Left ventricle myocardium inferior (tissue), 1 donor: ENCODE data around the gene OR4C12. TPM values are rescaled to one million over a fixed set of nuclear protein-coding genes. Genes with fewer than 3 reads are reported as not detected.
"Not testable (repeated sequence)": the region's sequence is repeated elsewhere in the genome, so short reads cannot be mapped to it uniquely, and the experiment has no call there.

ENCODE experiments used
- DNase-seq: peaks from one replicate; pipeline ENCODE4 v3.0.0-alpha.2; 2020
- H3K27ac ChIP-seq: fragments of 200-600 bp; replicated peaks from 2 replicates; pipeline ENCODE4 v1.8.0; 2021
- H3K27me3 ChIP-seq: fragments of 200-600 bp; 2 replicates; pipeline ENCODE4 v1.8.0; 2021; ENCODE audit warnings: low read depth
- H3K36me3 ChIP-seq: fragments of 200-600 bp; 2 replicates; pipeline ENCODE4 v1.8.0; 2021
- H3K4me1 ChIP-seq: fragments of 200-600 bp; 2 replicates; pipeline ENCODE4 v1.8.0; 2021
- H3K4me3 ChIP-seq: fragments of 200-600 bp; 2 replicates; pipeline ENCODE4 v1.8.0; 2021; ENCODE audit warnings: mild to moderate bottlenecking, moderate library complexity
- H3K9me3 ChIP-seq: fragments of 200-600 bp; replicated peaks from 2 replicates; pipeline ENCODE4 v1.8.0; 2021
- intact Hi-C: fragments of 100-400 bp; cut with micrococcal nuclease; formaldehyde crosslinking; loops from one replicate; pipeline ENCODE4 v1.11.0; 2022
- long read RNA-seq: library from polyadenylated mRNA; unstranded; transcript quantifications from one replicate; pipeline ENCODE4 v2.0.0, GENCODE V29; 2021
- total RNA-seq: library from RNA; stranded (reverse); fragmentation: NEBNext Ultra II Directional; extraction: Animal tissue kit (Norgen Biotek cat#: 25700); gene quantifications from one replicate; pipeline ENCODE4 v1.2.1, GENCODE V29; 2021
- TF ChIP-seq, protein P1 (sequence below): fragments of 200-600 bp; IDR thresholded peaks from 2 replicates; pipeline ENCODE4 v1.8.0; 2021; ENCODE audit warnings: antibody characterized with exemption, mild to moderate bottlenecking, borderline replicate concordance
- donor health status: DM: no; HTN: yes; CAD: no; lungs with severe emphysema.

OR4C12 gene
- not detected for total RNA-seq
- long read RNA-seq, result 0 reads

DNA sequence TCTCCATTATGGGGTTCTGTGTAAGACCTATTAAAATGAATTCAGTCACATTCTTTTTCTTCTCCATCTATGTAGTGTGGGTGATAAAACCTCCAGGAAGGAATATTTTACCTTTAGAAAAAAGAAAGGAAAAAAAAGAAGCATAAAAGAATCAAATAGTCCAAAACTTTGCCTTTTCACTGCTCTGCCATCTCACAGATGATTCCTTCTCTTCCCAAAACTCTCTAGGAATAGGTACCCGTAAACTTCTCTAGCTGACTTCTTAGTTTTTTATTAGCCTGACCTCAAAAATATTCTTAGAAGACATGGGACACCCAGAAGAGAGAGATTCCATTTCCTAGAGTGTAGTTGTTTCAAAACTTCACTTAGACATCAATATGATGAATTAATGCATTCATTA lies at the start of gene OR4C12:
Gene OR4C12, minus strand, starts transcription at position 101 of the 400 bp plus-strand sequence. Its CDS starts 34 bp downstream, at position 67.
- H3K4me1 ChIP-seq, H3K9me3 ChIP-seq, H3K27ac ChIP-seq, DNase-seq, H3K4me3 ChIP-seq, H3K36me3 ChIP-seq, intact Hi-C loops, H3K27me3 ChIP-seq: not testable (repeated sequence)

DNA sequence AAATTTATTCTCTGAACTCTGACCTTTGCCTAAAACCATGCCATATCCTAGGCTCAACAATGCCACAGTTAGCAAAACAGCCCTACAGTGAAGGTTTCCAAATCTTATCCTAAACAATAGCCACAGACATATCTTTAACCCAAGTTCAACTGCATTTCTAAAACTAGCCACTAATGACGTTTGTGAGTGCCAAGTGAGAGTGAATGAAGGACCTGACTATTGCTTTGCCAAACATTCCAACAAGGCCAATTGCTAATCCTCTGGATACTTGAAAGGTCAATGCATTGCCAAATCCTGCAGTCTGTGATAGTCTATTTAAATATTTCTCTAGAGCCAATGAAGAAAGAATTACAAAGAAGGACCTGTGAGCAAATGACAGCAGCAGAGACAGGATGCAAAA lies 47.9 kb upstream of the OR4C12 start:
- Histone ChIP-seq H3K27ac (peak overlapping the region; percentile 42), H3K27me3 (no peaks in the 10 kb centered on the region), H3K4me1 (no peaks in the 10 kb centered on the region), H3K4me3 (no peak overlapping the region), H3K9me3 (peaks cover 8% of the 10 kb centered on the region), H3K36me3 (no peaks in the 10 kb centered on the region)
- DNase-seq, result no peak
- TF ChIP-seq, protein P1, sequence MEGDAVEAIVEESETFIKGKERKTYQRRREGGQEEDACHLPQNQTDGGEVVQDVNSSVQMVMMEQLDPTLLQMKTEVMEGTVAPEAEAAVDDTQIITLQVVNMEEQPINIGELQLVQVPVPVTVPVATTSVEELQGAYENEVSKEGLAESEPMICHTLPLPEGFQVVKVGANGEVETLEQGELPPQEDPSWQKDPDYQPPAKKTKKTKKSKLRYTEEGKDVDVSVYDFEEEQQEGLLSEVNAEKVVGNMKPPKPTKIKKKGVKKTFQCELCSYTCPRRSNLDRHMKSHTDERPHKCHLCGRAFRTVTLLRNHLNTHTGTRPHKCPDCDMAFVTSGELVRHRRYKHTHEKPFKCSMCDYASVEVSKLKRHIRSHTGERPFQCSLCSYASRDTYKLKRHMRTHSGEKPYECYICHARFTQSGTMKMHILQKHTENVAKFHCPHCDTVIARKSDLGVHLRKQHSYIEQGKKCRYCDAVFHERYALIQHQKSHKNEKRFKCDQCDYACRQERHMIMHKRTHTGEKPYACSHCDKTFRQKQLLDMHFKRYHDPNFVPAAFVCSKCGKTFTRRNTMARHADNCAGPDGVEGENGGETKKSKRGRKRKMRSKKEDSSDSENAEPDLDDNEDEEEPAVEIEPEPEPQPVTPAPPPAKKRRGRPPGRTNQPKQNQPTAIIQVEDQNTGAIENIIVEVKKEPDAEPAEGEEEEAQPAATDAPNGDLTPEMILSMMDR, result no peak
- intact Hi-C loops, result no loop called here

DNA sequence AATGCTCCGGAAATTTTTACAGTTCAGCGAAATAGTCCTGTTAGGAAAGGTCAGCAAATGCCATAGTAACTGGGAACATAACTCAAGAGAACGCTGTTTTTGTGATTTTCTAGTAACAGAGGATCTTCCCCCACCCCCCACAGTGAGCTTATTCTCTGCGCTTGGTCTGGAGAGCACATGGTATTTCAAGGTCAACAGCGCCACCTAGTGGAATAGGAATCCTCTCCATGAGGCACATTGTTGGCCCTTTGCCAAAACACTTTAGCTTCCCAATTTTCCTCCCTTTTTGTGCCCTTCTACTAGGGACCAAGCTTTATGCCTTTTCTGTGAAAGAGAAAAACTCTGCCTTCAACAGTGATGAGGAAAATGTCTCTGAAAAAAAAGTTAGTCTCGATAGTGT lies 13.2 kb upstream of the OR4C12 start:
- Histone ChIP-seq H3K36me3 (no peaks in the 10 kb centered on the region), H3K27me3 (no peaks in the 10 kb centered on the region), H3K4me3 (no peak overlapping the region), H3K4me1 (no peaks in the 10 kb centered on the region), H3K9me3 (peaks cover 30% of the 10 kb centered on the region), H3K27ac (no peak overlapping the region)
- TF ChIP-seq, protein P1, result peak; percentile 58
- intact Hi-C loops, result no loop called here
- DNase-seq, result no peak

DNA sequence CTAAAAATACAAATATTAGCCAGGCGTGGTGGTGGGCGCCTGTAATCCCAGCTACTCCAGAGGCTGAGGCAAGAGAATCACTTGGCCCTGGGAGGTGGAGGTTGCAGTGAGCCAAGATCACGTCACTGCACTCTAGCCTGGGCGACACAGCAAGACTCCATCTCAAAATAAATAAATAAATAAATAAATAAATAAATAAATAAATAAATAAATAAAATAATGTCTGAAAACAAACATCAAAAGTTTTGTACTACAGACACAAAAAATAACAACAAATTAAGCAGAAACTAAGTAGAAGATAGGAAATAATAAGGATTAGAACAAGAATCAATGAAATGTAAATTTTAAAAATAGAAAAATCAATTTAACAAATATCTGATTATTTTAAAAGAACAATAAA lies 8.9 kb downstream of the OR4C12 start:
- H3K4me1 ChIP-seq, H3K4me3 ChIP-seq, H3K27ac ChIP-seq, DNase-seq, intact Hi-C loops, H3K27me3 ChIP-seq, H3K36me3 ChIP-seq: not testable (repeated sequence)
- H3K9me3 ChIP-seq, result peaks cover 20% of the 10 kb centered on the region

DNA sequence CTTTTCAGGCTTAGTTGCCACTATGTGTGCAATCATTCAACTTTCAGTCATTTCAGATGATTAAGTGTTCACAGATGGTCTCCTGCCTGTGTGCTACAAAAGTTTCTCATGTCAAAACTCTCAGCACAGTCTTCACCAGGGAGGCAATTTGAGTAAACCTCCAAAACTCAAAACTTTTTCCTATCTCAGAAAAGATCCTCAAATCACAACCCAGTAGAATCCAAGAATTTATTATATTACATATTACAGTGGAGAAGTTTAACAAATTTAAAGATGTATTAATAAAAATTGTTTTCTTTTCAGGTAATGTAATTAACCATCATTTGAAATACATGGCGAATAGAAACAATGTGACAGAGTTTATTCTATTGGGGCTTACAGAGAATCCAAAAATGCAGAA lies 30.2 kb downstream of the OR4C12 start, which contains the start of gene OR4C13:
Gene OR4C13, plus strand, starts transcription at position 301 of the 400 bp plus-strand sequence. Its CDS starts 32 bp downstream, at position 333.
- Histone ChIP-seq H3K27ac (no peak within 1 kb of the TSS), H3K4me1 (no peaks in the 10 kb centered on the region), H3K36me3 (no peaks in the 10 kb centered on the region), H3K4me3 (no peak within 1 kb of the TSS), H3K27me3 (no peaks in the 10 kb centered on the region), H3K9me3 (peaks cover 15% of the 10 kb centered on the region)
- TF ChIP-seq, protein P1, result no peak
- intact Hi-C loops, result no loop called here
- no peak for DNase-seq

DNA sequence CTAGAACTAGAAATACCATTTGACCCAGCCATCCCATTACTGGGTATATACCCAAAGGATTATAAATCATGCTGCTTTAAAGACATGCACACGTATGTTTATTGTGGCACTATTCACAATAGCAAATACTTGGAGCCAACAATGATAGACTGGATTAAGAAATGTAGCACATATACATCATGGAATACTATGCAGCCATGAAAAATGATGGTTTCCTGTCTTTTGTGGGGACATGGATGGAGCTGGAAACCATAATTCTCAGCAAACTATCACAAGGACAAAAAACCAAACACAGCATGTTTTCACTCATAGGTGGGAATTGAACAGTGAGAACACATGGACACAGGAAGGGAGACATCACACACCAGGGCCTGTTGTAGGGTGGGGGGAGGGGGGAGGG lies 33.6 kb downstream of the OR4C12 start:
- H3K4me3 ChIP-seq, H3K27me3 ChIP-seq, H3K36me3 ChIP-seq, DNase-seq, H3K4me1 ChIP-seq, intact Hi-C loops, H3K27ac ChIP-seq: not testable (repeated sequence)
- H3K9me3 ChIP-seq, result peaks cover 36% of the 10 kb centered on the region

Other genes starting within 250 kb of the OR4C12 start
- not detected for gene OR4C13, start 30.1 kb downstream of the OR4C12 start, total RNA-seq
- gene OR4C45, start 50.3 kb upstream of the OR4C12 start, total RNA-seq, result not detected